Measurements from ENCODE around the gene CCNF.
"Not testable (repeated sequence)": the region's sequence is repeated elsewhere in the genome, so short reads cannot be mapped to it uniquely, and the experiment has no call there.

The CCNF gene

GRCh38 chr16:2428051-2428783 lies 1.0 kb upstream of the CCNF start:
- no peak for DNase-seq (ENCODE audit: low read depth)

GRCh38 chr16:2428784-2429033 lies 538 bp upstream of the CCNF start:
- DNase-seq (ENCODE audit: low read depth), result no peak

GRCh38 chr16:2429771-2430663 lies 770 bp downstream of the CCNF start:
- DNase-seq (ENCODE audit: low read depth), result no peak

- no peak for DNase-seq (ENCODE audit: low read depth)
Observed at GRCh38 chr16:2432286-2432685, 3.0 kb downstream of the CCNF start.

GRCh38 chr16:2432801-2433505 lies 3.7 kb downstream of the CCNF start:
- DNase-seq (ENCODE audit: low read depth), result no peak

- DNase-seq (ENCODE audit: low read depth), result not testable (repeated sequence)
Observed at GRCh38 chr16:2435236-2435635, 6.0 kb downstream of the CCNF start.

GRCh38 chr16:2436110-2436509 lies 6.9 kb downstream of the CCNF start:
- DNase-seq (ENCODE audit: low read depth), result no peak

GRCh38 chr16:2437032-2437790 lies 8.0 kb downstream of the CCNF start:
- DNase-seq (ENCODE audit: low read depth), result no peak

- DNase-seq (ENCODE audit: low read depth), result no peak
Observed at GRCh38 chr16:2438121-2438520, 8.9 kb downstream of the CCNF start.

GRCh38 chr16:2439598-2439997 lies 10.4 kb downstream of the CCNF start:
- no peak for DNase-seq (ENCODE audit: low read depth)

- not testable (repeated sequence) for DNase-seq (ENCODE audit: low read depth)
Observed at GRCh38 chr16:2441143-2441804, 12.0 kb downstream of the CCNF start.

GRCh38 chr16:2443555-2443954 lies 14.3 kb downstream of the CCNF start:
- DNase-seq (ENCODE audit: low read depth), result no peak

- DNase-seq (ENCODE audit: low read depth), result no peak
Observed at GRCh38 chr16:2447920-2448583, 18.8 kb downstream of the CCNF start.

GRCh38 chr16:2449118-2449517 lies 19.9 kb downstream of the CCNF start:
- no peak for DNase-seq (ENCODE audit: low read depth)

GRCh38 chr16:2450535-2450934 lies 21.3 kb downstream of the CCNF start:
- DNase-seq (ENCODE audit: low read depth), result no peak

GRCh38 chr16:2450975-2451381 lies 21.7 kb downstream of the CCNF start:
- DNase-seq (ENCODE audit: low read depth), result no peak

GRCh38 chr16:2451851-2452320 lies 22.6 kb downstream of the CCNF start:
- DNase-seq (ENCODE audit: low read depth), result no peak

GRCh38 chr16:2452650-2453049 lies 23.4 kb downstream of the CCNF start:
- no peak for DNase-seq (ENCODE audit: low read depth)

- no peak for DNase-seq (ENCODE audit: low read depth)
Observed at GRCh38 chr16:2455081-2455845, 26.0 kb downstream of the CCNF start.

- DNase-seq (ENCODE audit: low read depth), result no peak
Observed at GRCh38 chr16:2456551-2457153, 27.4 kb downstream of the CCNF start.

Measured in stimulated activated CD8-positive, alpha-beta memory T cell treated with anti-CD3 and anti-CD28 coated beads, Interleukin-15, amount 100 ng/mL, for 1 hour (primary cell).